ENCODE data around the gene ATF7IP2. TPM values are rescaled to one million over a fixed set of nuclear protein-coding genes. Genes with fewer than 3 reads are reported as not detected.
A peak's percentile ranks its signal among the peaks of the same experiment; 100 is the strongest.
"Not testable (repeated sequence)": the region's sequence is repeated elsewhere in the genome, so short reads cannot be mapped to it uniquely, and the experiment has no call there.

The ATF7IP2 gene, protein sequence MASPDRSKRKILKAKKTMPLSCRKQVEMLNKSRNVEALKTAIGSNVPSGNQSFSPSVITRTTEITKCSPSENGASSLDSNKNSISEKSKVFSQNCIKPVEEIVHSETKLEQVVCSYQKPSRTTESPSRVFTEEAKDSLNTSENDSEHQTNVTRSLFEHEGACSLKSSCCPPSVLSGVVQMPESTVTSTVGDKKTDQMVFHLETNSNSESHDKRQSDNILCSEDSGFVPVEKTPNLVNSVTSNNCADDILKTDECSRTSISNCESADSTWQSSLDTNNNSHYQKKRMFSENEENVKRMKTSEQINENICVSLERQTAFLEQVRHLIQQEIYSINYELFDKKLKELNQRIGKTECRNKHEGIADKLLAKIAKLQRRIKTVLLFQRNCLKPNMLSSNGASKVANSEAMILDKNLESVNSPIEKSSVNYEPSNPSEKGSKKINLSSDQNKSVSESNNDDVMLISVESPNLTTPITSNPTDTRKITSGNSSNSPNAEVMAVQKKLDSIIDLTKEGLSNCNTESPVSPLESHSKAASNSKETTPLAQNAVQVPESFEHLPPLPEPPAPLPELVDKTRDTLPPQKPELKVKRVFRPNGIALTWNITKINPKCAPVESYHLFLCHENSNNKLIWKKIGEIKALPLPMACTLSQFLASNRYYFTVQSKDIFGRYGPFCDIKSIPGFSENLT
- 1 to 10 TPM; 4.9 to 8.8 TPM for total RNA-seq
- long read RNA-seq, donor 1, partial matches to known transcripts: 0 of 3 reads
- long read RNA-seq, donor 1, other reads (novel, unspliced or antisense): 3 of 3 reads
- long read RNA-seq, donor 2: 0 reads

- peak; percentile 95 for DNase-seq (ENCODE audit: low spot score)
- intact Hi-C loops (cut with DNase I): no loop called here
These were observed at the start of gene ATF7IP2 for GRCh38 chr16:10385725-10386516. Gene ATF7IP2 (plus strand): TSS chr16:10386061. CDS start chr16:10430621, 44,560 bp downstream.

DNA sequence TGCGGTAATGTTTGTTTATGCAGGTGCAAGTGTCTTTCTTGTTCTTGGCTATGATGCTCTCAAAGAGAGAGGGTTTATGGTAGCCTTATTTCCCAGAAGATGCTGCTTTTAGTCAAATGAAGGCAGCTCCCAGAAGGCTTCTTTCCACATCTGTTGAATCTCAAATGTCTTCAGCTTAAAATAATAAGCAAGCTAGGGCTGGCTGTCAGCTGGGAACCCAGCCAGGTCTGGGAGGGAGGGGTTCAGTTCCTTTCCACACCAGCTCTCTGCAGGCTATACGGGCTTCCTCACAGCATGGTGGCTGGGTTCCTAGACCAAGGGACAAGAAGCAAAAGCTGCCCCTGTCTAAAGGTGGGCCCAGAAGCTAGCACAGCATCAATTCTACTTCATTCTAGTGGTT lies 47.4 kb upstream of the ATF7IP2 start:
- intact Hi-C loops (cut with DNase I): no loop called here

GRCh38 chr16:10339777-10340732 lies 45.8 kb upstream of the ATF7IP2 start:
- intact Hi-C loops (cut with DNase I): no loop called here
- DNase-seq (ENCODE audit: low spot score): peak; percentile 14

More for the DNA sequence above, 47.4 kb upstream of the ATF7IP2 start:
- peak; percentile 30 for DNase-seq (ENCODE audit: low spot score)

DNA sequence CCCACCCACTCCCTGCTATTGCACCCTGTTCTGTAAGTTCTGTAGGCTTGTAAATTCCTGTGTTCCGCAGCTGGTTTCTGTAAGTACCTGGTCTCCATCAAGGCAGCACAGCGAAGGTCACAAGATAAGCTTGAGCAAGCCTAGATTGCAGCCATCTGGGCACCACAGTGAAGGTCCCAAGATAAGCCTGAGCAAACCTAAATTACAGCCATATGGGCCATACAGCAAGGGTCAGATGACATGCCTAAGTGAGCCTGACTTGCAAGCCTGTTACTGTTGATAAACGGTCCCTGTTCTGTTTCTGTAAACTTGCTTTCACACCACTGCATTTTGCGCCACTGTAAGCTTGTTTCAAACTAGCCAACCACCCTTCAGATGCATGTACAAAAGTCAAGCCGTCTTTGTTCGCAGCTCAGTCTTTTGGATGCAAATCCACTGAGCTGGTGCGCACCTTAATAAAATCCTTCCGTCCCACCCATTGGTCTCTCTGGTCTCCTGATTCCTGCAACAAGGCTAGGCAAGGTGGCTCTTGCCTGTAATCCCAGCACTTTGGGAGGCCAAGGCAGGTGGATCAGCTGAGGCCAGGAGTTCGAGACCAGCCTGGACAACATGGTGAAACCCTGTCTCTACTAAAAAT lies 42.6 kb upstream of the ATF7IP2 start:
- peak; percentile 8 for DNase-seq (ENCODE audit: low spot score)
- intact Hi-C loops (cut with DNase I): no loop called here

DNA sequence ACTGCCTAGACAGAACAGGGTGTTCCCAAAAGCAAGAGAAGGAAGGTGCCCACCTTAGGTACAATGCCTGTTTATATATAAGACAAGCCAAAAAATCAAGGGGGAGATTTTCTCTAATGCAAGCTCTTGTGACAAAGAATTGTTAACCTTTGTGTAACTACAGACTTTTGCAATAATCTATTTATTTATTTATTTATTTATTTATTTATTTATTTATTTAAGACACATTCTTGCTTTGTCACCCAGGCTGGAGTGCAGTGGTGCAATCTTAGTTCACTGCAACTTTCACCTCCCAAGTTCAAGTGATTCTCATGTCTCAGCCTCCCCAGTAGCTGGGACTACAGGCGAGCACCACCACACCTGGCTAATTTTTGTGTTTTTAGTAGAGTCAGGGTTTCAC lies 41.2 kb upstream of the ATF7IP2 start:
- intact Hi-C loops (cut with DNase I); DNase-seq (ENCODE audit: low spot score): not testable (repeated sequence)

- intact Hi-C loops (cut with DNase I): no loop called here
- DNase-seq (ENCODE audit: low spot score): no peak
These were observed 40.2 kb upstream of the ATF7IP2 start for GRCh38 chr16:10345629-10346028.

- intact Hi-C loops (cut with DNase I): no loop called here
These were observed 36.0 kb upstream of the ATF7IP2 start for GRCh38 chr16:10349851-10350250.

GRCh38 chr16:10352262-10352661 lies 33.6 kb upstream of the ATF7IP2 start:
- intact Hi-C loops (cut with DNase I): no loop called here
- DNase-seq (ENCODE audit: low spot score): no peak

More at GRCh38 chr16:10349851-10350250, 36.0 kb upstream of the ATF7IP2 start:
- DNase-seq (ENCODE audit: low spot score): peak; percentile 20

GRCh38 chr16:10355589-10355988 lies 30.3 kb upstream of the ATF7IP2 start:
- intact Hi-C loops (cut with DNase I): no loop called here
- no peak for DNase-seq (ENCODE audit: low spot score)

DNA sequence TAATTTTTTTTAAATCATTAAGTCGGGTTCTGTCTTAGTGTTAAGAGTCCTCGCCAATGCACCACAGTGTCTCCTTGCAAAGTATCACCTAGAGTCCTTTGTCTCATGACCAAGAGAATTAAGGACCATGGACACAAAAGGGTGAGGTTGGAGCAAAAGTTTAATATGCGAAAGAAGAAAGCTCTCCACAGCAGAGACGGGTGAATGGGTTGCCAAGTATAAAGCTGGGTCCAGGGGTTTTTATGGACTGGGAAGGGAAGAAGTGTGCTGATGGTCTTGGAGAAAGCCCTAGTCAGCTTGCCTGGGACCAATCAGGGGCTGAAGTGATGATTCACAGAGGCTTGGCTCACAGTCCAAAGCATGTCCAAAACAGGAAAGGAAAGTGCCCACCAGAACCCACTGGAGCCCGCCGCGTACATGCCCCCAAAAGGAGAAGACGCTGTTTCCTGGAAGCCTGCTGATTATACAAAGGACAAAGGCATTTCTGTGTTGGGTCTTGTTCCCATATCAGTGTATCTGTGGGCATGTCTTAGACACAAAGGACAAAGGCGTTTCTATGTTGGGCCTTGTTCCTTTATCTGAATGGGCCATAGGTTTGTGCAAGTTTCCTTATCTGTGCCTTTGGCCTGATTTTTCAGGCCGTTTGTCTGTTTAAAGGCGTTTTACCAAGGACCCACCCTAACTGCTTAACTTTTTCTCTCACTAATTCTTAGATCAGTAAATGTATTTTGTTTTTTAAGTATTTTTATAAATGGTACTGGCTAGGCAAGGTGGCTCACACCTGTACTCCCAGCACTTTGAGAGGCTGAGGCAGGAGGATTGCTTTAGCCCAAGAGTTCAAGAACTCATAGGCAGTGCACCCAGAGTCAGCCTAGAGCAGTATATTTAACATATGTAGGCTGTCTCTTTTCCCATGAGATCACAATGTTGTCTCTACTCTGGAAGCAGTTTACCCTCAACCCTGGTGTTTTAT lies 28.7 kb upstream of the ATF7IP2 start:
- intact Hi-C loops (cut with DNase I): no loop called here
- DNase-seq (ENCODE audit: low spot score): no peak

DNA sequence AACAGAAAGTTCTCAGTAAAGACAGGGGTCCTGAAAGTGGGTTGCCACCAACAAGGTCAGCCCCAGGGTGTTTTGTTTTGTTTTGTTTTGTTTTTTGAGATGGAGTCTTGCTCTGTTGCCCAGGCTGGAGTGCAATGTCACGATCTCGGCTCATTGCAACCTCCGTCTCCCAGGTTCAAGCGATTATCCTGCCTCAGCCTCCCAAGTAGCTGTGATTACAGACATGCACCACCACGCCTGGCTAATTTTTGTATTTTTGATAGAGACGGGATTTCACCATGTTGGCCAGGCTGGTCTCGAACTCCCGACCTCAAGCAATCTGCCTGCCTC lies 24.1 kb upstream of the ATF7IP2 start:
- DNase-seq (ENCODE audit: low spot score); intact Hi-C loops (cut with DNase I): not testable (repeated sequence)

DNA sequence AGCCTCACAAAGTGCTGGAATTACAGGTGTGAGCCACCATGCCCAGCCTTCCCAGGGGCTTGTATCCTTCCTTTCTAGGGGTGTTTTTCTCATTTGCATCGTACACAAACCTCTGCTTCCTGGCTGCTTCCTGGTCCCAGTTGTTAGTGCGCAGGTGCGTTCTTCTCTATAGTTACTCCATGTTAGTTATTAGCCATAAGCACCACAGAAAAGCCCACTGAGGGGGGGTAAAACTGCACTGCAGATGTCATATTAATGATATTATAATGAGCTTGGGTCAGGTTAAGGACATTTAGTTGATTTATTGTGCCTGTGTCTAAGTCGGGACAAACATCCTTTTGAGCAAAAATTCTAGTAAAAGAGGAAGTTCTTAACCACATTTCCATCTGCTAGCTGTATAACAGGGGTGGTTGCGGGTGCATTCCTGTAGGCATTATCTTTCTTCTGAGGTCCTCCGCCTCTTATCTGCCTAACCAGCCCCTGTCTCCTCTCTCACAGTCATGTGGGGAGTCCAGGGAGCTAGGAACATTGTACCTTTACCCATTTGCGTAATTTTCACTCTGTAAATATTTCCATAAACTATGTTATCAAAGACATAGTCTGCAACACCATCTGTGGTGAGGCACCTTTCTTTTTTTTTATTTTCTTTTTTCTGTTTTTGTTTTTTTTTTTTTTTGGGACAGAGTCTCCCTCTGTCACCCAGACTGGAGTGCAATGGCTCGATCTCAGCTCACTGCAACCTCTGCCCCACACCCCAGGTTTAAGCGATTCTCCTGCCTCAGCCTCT lies 23.6 kb upstream of the ATF7IP2 start:
- no peak for DNase-seq (ENCODE audit: low spot score)
- intact Hi-C loops (cut with DNase I): no loop called here

- intact Hi-C loops (cut with DNase I); DNase-seq (ENCODE audit: low spot score): not testable (repeated sequence)
These were observed 23.0 kb upstream of the ATF7IP2 start for GRCh38 chr16:10362864-10363197.

GRCh38 chr16:10366619-10367018 lies 19.2 kb upstream of the ATF7IP2 start:
- intact Hi-C loops (cut with DNase I); DNase-seq (ENCODE audit: low spot score): not testable (repeated sequence)

DNA sequence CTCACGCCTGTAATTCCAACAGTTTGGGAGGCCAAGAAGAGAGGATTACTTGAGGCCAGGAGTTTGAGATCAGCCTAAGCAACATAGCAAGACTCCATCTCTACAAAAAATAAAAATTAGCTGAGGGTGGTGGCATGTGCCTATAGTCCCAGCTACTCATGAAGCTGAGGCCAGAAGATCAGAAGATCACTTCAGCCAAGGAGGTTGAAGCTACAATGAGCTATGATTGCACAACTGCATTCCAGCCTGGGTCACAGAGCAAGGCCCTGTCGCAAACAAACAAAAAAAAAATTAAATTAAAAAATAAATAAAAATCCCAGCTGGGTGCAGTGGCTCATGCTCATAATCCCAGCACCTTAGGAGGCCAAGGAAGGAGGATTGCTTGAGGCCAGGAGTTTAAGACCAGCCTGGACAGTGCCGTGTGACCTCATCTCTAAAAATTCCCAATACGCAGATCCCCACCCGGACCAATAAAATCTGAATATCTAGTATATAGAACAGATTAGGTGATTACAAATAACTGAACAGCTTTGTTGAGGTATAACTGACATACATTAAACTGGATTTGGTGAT lies 18.2 kb upstream of the ATF7IP2 start:
- intact Hi-C loops (cut with DNase I): no loop called here
- DNase-seq (ENCODE audit: low spot score): no peak

- no peak for DNase-seq (ENCODE audit: low spot score)
- intact Hi-C loops (cut with DNase I): no loop called here
These were observed 16.8 kb upstream of the ATF7IP2 start for GRCh38 chr16:10368969-10369551.
